IMR-90 (cell line): ENCODE results near the gene ZNF76. TPM values are rescaled to one million over a fixed set of nuclear protein-coding genes. Genes with fewer than 3 reads are reported as not detected.

ENCODE experiments used
- ATAC-seq: fragments of 200-7000 bp; cut with Tn5 transposase; 2 replicates; pipeline ENCODE4 v1.9.1; 2020; ENCODE audit warnings: low read depth, mild to moderate bottlenecking, moderate library complexity
- BruUV-seq: library from RNA; stranded (reverse); fragments of 400-500 nt; replicated peaks from 2 replicates; lab custom pipeline; 2021; lab: Mats Ljungman, UMichigan
- CTCF ChIA-PET: fragments of 300-600 bp; formaldehyde crosslinking; extraction: SDS; loops from one replicate; lab custom pipeline; 2021; ENCODE audit warnings: antibody characterized with exemption; lab: Yijun Ruan, JAX
- POLR2A ChIA-PET: fragments of 300-600 bp; sonication (Branson Sonifier 250); formaldehyde crosslinking; loops from one replicate; lab custom pipeline; 2022; ENCODE audit warnings: antibody characterized with exemption; ENCODE audit not compliant: unreplicated experiment; lab: Charles Lee
- DNase-seq: peaks from one replicate; pipeline ENCODE4 v3.0.0; 2013
- H2AFZ ChIP-seq: replicated peaks from 2 replicates; pipeline ENCODE3; 2013; ENCODE audit warnings: low read length, mild to moderate bottlenecking; ENCODE audit not compliant: poor library complexity
- H2AK5ac ChIP-seq: 2 replicates; pipeline ENCODE4 v1.6.1; 2013; ENCODE audit warnings: low read depth, low read length, inconsistent platforms
- H2AK9ac ChIP-seq: replicated peaks from 2 replicates; pipeline ENCODE3; 2013; ENCODE audit warnings: mild to moderate bottlenecking, low read depth, low read length, moderate library complexity; ENCODE audit not compliant: poor library complexity
- H2BK120ac ChIP-seq: 2 replicates; pipeline ENCODE4 v1.6.1; 2013; ENCODE audit warnings: low read depth, low read length, inconsistent platforms
- H2BK15ac ChIP-seq: 3 replicates; pipeline ENCODE4 v1.6.1; 2013; ENCODE audit warnings: low read depth, low read length, inconsistent platforms
- H2BK20ac ChIP-seq: 2 replicates; pipeline ENCODE4 v1.6.1; 2013; ENCODE audit warnings: low read depth, mild to moderate bottlenecking, inconsistent platforms, low read length, moderate library complexity
- H2BK5ac ChIP-seq: 2 replicates; pipeline ENCODE4 v1.6.1; 2013; ENCODE audit warnings: mild to moderate bottlenecking, low read depth, low read length, inconsistent platforms; ENCODE audit not compliant: poor library complexity, severe bottlenecking
- H3K14ac ChIP-seq: replicated peaks from 2 replicates; pipeline ENCODE4 v1.6.1; 2013; ENCODE audit warnings: low read depth, low read length, inconsistent platforms
- H3K18ac ChIP-seq: 2 replicates; pipeline ENCODE4 v1.6.1; 2013; ENCODE audit warnings: low read depth, low read length, control low read depth
- H3K23ac ChIP-seq: 2 replicates; pipeline ENCODE4 v1.6.1; 2013; ENCODE audit warnings: low read depth, low read length, inconsistent platforms
- H3K27ac ChIP-seq: 2 replicates; pipeline ENCODE4 v1.5.1; 2013; ENCODE audit warnings: mild to moderate bottlenecking, control low read depth, low read length; ENCODE audit not compliant: insufficient read depth
- H3K27me3 ChIP-seq: 2 replicates; pipeline ENCODE4 v1.6.1; 2013; ENCODE audit warnings: low read length; ENCODE audit not compliant: control insufficient read depth, insufficient read depth
- H3K36me3 ChIP-seq: 2 replicates; pipeline ENCODE4 v1.6.1; 2013; ENCODE audit warnings: low read length, mixed read lengths; ENCODE audit not compliant: control insufficient read depth, insufficient read depth
- H3K4ac ChIP-seq: 2 replicates; pipeline ENCODE4 v1.6.1; 2013; ENCODE audit warnings: low read depth, low read length, inconsistent platforms
- H3K4me1 ChIP-seq: 2 replicates; pipeline ENCODE4 v1.6.1; 2013; ENCODE audit warnings: low read length, mixed read lengths; ENCODE audit not compliant: control insufficient read depth, insufficient read depth
- H3K4me2 ChIP-seq: 2 replicates; pipeline ENCODE4 v1.6.1; 2013; ENCODE audit warnings: low read depth, mild to moderate bottlenecking, control low read depth, low read length, moderate library complexity
- H3K4me3 ChIP-seq: 2 replicates; pipeline ENCODE4 v1.5.1; 2013; ENCODE audit warnings: low read depth, mild to moderate bottlenecking, control low read depth, low read length, moderate library complexity; ENCODE audit not compliant: insufficient read depth
- H3K56ac ChIP-seq: 2 replicates; pipeline ENCODE4 v1.6.1; 2013; ENCODE audit warnings: low read length, inconsistent platforms; ENCODE audit not compliant: insufficient read depth; ENCODE audit errors: extremely low read depth
- H3K79me1 ChIP-seq, 2 experiments: 2 replicates each; pipeline ENCODE4 v1.6.1; 2013; ENCODE audit warnings: low read length in 2 of 2, inconsistent platforms in 1 of 2, low read depth in 1 of 2
- H3K9ac ChIP-seq: 2 replicates; pipeline ENCODE4 v1.6.1; 2013; ENCODE audit warnings: low read depth, low read length, control low read depth
- H3K9me1 ChIP-seq: 2 replicates; pipeline ENCODE4 v1.6.1; 2013; ENCODE audit warnings: low read length, inconsistent platforms; ENCODE audit not compliant: insufficient read depth
- H3K9me3 ChIP-seq: 2 replicates; pipeline ENCODE4 v1.6.1; 2013; ENCODE audit warnings: low read length; ENCODE audit not compliant: control insufficient read depth, insufficient read depth
- H4K20me1 ChIP-seq: 2 replicates; pipeline ENCODE4 v1.6.1; 2013; ENCODE audit warnings: low read length, inconsistent platforms; ENCODE audit not compliant: insufficient read depth
- H4K5ac ChIP-seq: 2 replicates; pipeline ENCODE4 v1.6.1; 2013; ENCODE audit warnings: mild to moderate bottlenecking, low read depth, low read length, control low read depth
- H4K8ac ChIP-seq, 2 experiments: 2 replicates each; pipeline ENCODE4 v1.6.1; 2013; ENCODE audit warnings: low read depth in 2 of 2, low read length in 2 of 2, control low read depth in 1 of 2, inconsistent platforms in 1 of 2
- H4K91ac ChIP-seq: 2 replicates; pipeline ENCODE4 v1.6.1; 2013; ENCODE audit warnings: low read depth, low read length, inconsistent platforms; ENCODE audit not compliant: insufficient read depth
- CEBPB ChIP-seq: IDR thresholded peaks from 2 replicates; pipeline ENCODE4 v1.6.1; 2012; ENCODE audit warnings: low read depth, low read length, improper control_type of control experiment
- CHD1 ChIP-seq: IDR thresholded peaks from 2 replicates; pipeline ENCODE4 v1.6.1; 2012; ENCODE audit warnings: low read depth, low read length, improper control_type of control experiment
- ELK1 ChIP-seq: fragments of 150-350 bp; IDR thresholded peaks from 2 replicates; pipeline ENCODE4 v1.6.1; 2016; ENCODE audit warnings: low read depth, mild to moderate bottlenecking, low read length, moderate library complexity, borderline replicate concordance
- MAFK ChIP-seq: IDR thresholded peaks from 2 replicates; pipeline ENCODE4 v1.6.1; 2012; ENCODE audit warnings: low read depth, low read length, improper control_type of control experiment
- MAZ ChIP-seq: IDR thresholded peaks from 2 replicates; pipeline ENCODE4 v1.6.1; 2012; ENCODE audit warnings: low read depth, mild to moderate bottlenecking, low read length, improper control_type of control experiment, moderate library complexity, borderline replicate concordance
- MXI1 ChIP-seq: IDR thresholded peaks from 2 replicates; pipeline ENCODE4 v1.6.1; 2012; ENCODE audit warnings: low read depth, mild to moderate bottlenecking, low read length, moderate library complexity, borderline replicate concordance
- POLR2A ChIP-seq: IDR thresholded peaks from 2 replicates; pipeline ENCODE4 v1.6.1; 2012; ENCODE audit warnings: mild to moderate bottlenecking, low read depth, low read length
- RAD21 ChIP-seq: IDR thresholded peaks from 2 replicates; pipeline ENCODE4 v1.6.1; 2012; ENCODE audit warnings: low read length, improper control_type of control experiment
- RFX5 ChIP-seq: IDR thresholded peaks from 2 replicates; pipeline ENCODE4 v1.8.0; 2012; ENCODE audit warnings: low read depth, mild to moderate bottlenecking, low read length, moderate library complexity
- SMC3 ChIP-seq: fragments of 150-350 bp; IDR thresholded peaks from 2 replicates; pipeline ENCODE4 v1.6.1; 2016; ENCODE audit warnings: low read depth, mild to moderate bottlenecking, antibody characterized with exemption, low read length, moderate library complexity
- WGBS, 2 experiments: methylation state at CpG; one replicate each; pipeline versions ENCODE4 v1.1.5 to v1.1.7; 2013; ENCODE audit warnings: missing lambda C conversion rate in 2 of 2; ENCODE audit not compliant: insufficient read length in 1 of 2; ENCODE audit errors: extremely low coverage in 2 of 2; 5-methylcytosine and 5-hydroxymethylcytosine counted together
- dilution Hi-C: fragments of 300-500 bp; cut with HindIII; formaldehyde crosslinking; loops from one replicate; pipeline ENCODE4 v1.14.3; 2018; ENCODE audit warnings: low sequenced_read_pairs; ENCODE audit not compliant: unreplicated experiment
- in situ Hi-C: fragments of 300-500 bp; cut with MboI; formaldehyde crosslinking; loops from 3 replicates; pipeline ENCODE4 v1.14.3; 2019; ENCODE audit warnings: low sequenced_read_pairs, inconsistent platforms, mixed read lengths
- intact Hi-C: fragments of 100-400 bp; cut with micrococcal nuclease; formaldehyde crosslinking; loops from 2 replicates; pipeline ENCODE4 v1.10.0; 2022
- polyA plus RNA-seq, 3 experiments: library from polyadenylated mRNA; depleted of rRNA; stranded (reverse); fragments of >200 nt; gene quantifications; 2 replicates each; pipeline ENCODE4 v1.2.3, GENCODE V29; 2012; ENCODE audit warnings: low replicate concordance in 1 of 3
- total RNA-seq: library from RNA; depleted of rRNA; stranded (reverse); fragments of >200 nt; gene quantifications from 2 replicates; pipeline ENCODE4 v1.2.3, GENCODE V29; 2012

Gene ZNF76
- total and polyA plus RNA-seq, 2 of the 4 experiments (the other 2 are of a cell fraction): 19.9 to 21.1 TPM

DNA sequence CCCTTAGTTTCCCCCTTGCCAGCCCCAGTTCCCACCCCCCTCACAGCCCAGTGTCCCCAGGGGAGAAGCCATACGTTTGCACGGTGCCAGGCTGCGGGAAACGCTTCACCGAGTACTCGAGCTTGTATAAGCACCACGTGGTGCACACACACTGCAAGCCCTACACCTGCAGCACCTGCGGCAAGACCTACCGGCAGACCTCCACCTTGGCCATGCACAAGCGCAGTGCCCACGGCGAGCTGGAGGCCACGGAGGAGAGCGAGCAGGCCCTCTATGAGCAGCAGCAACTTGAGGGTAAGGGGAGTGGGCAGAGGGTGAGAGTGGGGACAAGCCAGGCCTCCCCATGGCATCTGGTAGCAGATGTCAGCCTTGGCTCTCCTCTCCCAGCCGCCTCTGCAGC is 33.0 kb downstream of the ZNF76 start:
- Histone ChIP-seq H3K18ac (no peak overlapping the region), H3K4me1 (peaks cover 8% of the 10 kb centered on the region), H3K23ac (no peak overlapping the region), H2AFZ (no peak overlapping the region), H3K4me2 (no peak overlapping the region), H3K9me1 (peaks cover 5% of the 10 kb centered on the region), H4K91ac (no peak overlapping the region), H2BK120ac (no peak overlapping the region), H3K36me3 (peaks cover 61% of the 10 kb centered on the region), H3K4me3 (no peak overlapping the region), H3K27me3 (no peaks in the 10 kb centered on the region), H2BK15ac (no peak overlapping the region), H4K8ac (no peak overlapping the region), H2BK20ac (no peak overlapping the region), H2BK5ac (no peak overlapping the region), H2AK9ac (no peak overlapping the region), H3K4ac (no peak overlapping the region), H3K9me3 (no peaks in the 10 kb centered on the region), H3K27ac (no peak overlapping the region), H3K56ac (no peak overlapping the region), H3K14ac (no peak overlapping the region), H3K79me1 (no peaks in the 10 kb centered on the region), H4K20me1 (peaks cover 11% of the 10 kb centered on the region), H4K5ac (no peak overlapping the region), H2AK5ac (no peak overlapping the region), H3K9ac (no peak overlapping the region)
- no TSS peak for BruUV-seq
- CTCF ChIA-PET: no interaction called here
- in situ Hi-C loops (no loop called here), intact Hi-C loops (no loop called here), dilution Hi-C loops (no loop called here)
- ATAC-seq (no peak), DNase-seq (no peak)
- POLR2A ChIA-PET: interaction anchor here (0.6 kb wide), 1 partner anchor 76 kb away, joined by 3 read pairs; no protein-coding TSS in a partner anchor
- TF ChIP-seq MAZ (no peak), POLR2A (no peak), ELK1 (no peak), CHD1 (no peak), RAD21 (no peak), MXI1 (no peak), SMC3 (no peak), RFX5 (no peak), MAFK (no peak), CEBPB (no peak)
- whole genome bisulfite sequencing, 2 experiments: 65% methylated on average over 4 of the region's 15 CpGs; no CpG with 5 or more reads in 1 of the 2 experiments
